ENCODE results near the gene PSENEN.
A peak's percentile ranks its signal among the peaks of the same experiment; 100 is the strongest.

The PSENEN gene

DNA sequence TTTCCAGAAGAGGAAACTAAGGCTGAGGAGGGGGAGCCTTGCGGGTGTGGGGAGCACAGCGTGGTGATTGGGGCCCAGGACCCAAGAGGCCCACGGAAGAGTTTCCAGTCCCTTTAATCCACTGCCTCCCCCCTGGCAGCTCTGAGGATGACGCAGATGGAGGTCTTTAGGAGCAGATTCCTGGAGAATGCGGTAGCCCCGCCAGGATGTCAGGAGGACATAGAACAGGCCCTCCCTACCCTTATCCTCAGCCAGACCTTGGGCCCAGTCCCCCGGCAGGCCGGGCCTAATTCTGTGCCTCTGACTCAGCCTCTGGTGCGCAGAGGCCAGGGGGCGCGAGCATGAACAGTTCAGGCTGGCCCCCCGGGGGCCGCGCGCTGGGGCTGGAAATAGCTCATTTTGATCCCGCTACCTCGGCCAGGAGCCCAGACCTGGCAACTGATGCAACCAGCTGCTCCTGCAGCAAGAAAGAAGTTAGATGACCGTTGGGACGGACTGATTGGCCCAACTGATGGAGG is 11.8 kb downstream of the PSENEN start:
- H3K27ac ChIP-seq (ENCODE audit: low read depth, low read length) = peak overlapping the region; percentile 66
- H2AFZ ChIP-seq (ENCODE audit: low read depth, low read length, severe bottlenecking) = no peak overlapping the region
- no peaks in the 10 kb centered on the region for H3K27me3 ChIP-seq (ENCODE audit: low read length)
- H3K4me3 ChIP-seq (ENCODE audit: insufficient read depth, low read length, poor library complexity, severe bottlenecking) = peak overlapping the region; percentile 69
- TF ChIP-seq, protein P1, sequence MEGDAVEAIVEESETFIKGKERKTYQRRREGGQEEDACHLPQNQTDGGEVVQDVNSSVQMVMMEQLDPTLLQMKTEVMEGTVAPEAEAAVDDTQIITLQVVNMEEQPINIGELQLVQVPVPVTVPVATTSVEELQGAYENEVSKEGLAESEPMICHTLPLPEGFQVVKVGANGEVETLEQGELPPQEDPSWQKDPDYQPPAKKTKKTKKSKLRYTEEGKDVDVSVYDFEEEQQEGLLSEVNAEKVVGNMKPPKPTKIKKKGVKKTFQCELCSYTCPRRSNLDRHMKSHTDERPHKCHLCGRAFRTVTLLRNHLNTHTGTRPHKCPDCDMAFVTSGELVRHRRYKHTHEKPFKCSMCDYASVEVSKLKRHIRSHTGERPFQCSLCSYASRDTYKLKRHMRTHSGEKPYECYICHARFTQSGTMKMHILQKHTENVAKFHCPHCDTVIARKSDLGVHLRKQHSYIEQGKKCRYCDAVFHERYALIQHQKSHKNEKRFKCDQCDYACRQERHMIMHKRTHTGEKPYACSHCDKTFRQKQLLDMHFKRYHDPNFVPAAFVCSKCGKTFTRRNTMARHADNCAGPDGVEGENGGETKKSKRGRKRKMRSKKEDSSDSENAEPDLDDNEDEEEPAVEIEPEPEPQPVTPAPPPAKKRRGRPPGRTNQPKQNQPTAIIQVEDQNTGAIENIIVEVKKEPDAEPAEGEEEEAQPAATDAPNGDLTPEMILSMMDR (IDR thresholded peaks at IDR 0.05; ENCODE audit: insufficient read depth, low read length, poor library complexity, severe bottlenecking) = no peak
- peaks cover 17% of the 10 kb centered on the region for H3K79me2 ChIP-seq (ENCODE audit: insufficient read depth, low read length)
- H3K9me2 ChIP-seq (replicated peaks; ENCODE audit: insufficient read depth, low read length) = no peaks in the 10 kb centered on the region
- H3F3A ChIP-seq (ENCODE audit: insufficient read depth) = no peaks in the 10 kb centered on the region
- no peaks in the 10 kb centered on the region for H3K36me3 ChIP-seq (ENCODE audit: low read length)
- no peaks in the 10 kb centered on the region for H4K20me1 ChIP-seq (ENCODE audit: low read depth, low read length)
- H3K9me3 ChIP-seq (ENCODE audit: insufficient read depth, low read length) = no peaks in the 10 kb centered on the region
- H3K9ac ChIP-seq (ENCODE audit: low read length) = peak overlapping the region; percentile 81
- H3K4me2 ChIP-seq (ENCODE audit: low read depth, low read length, poor library complexity, severe bottlenecking) = peak overlapping the region; percentile 84

DNA sequence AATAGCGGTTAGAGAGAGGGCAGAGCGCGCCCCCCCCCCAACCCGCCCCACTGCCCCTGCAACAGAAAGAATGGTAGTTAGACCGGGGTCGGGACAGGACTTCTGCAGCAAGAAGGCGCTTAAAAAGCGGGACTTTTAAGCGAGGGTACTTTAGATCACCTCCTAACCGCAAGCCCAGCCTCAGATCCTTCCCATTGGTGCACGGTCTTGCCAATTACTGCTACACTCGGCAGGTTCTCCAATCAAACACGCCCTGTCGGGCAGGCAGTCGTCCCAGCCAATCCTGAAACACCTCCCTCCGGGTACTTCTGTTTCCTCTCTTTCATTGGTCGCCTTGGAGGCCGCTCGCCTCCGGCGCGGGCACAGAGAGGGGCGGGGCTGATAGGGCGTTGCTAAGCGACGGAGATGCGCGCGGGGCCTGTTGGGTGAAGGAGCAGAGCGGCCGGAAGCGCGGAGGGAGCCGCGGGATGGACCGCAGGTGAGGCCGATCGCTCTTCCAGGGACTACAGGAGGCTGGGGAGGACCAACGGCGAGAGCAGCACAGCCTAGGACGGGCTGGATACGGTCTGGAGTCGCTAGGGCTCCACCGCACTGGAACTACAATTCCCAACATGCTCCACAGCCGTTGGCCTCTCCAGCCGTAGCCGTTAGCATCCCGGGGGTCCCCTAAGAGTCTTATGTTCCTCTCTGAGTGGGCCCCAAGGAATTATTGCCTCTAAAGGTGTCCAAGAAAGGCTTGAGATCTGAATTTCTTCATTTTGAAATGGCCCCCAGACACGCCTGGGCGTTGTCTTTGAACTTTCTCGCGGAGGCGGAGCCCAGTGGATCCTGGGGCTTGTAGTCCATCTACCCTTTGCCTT is 12.5 kb downstream of the PSENEN start, which contains the start of gene PROSER3:
TSS of gene PROSER3 (plus strand) at position 428 of the 860 bp plus-strand sequence. CDS start at position 468, 40 bp downstream.
- no peaks in the 10 kb centered on the region for H3K9me3 ChIP-seq (ENCODE audit: insufficient read depth, low read length)
- peaks cover 17% of the 10 kb centered on the region for H3K79me2 ChIP-seq (ENCODE audit: insufficient read depth, low read length)
- H3K9me2 ChIP-seq (replicated peaks; ENCODE audit: insufficient read depth, low read length) = no peaks in the 10 kb centered on the region
- peak within 1 kb of the TSS; percentile 90 for H3K9ac ChIP-seq (ENCODE audit: low read length)
- H3K27me3 ChIP-seq (ENCODE audit: low read length) = no peaks in the 10 kb centered on the region
- peak within 1 kb of the TSS; percentile 84 for H3K4me2 ChIP-seq (ENCODE audit: low read depth, low read length, poor library complexity, severe bottlenecking)
- no peaks in the 10 kb centered on the region for H3K36me3 ChIP-seq (ENCODE audit: low read length)
- H2AFZ ChIP-seq (ENCODE audit: low read depth, low read length, severe bottlenecking) = peak within 1 kb of the TSS; percentile 64
- H4K20me1 ChIP-seq (ENCODE audit: low read depth, low read length) = no peaks in the 10 kb centered on the region
- H3K4me3 ChIP-seq (ENCODE audit: insufficient read depth, low read length, poor library complexity, severe bottlenecking) = peak within 1 kb of the TSS; percentile 83
- TF ChIP-seq, protein P1 (IDR thresholded peaks at IDR 0.05; ENCODE audit: insufficient read depth, low read length, poor library complexity, severe bottlenecking) = no peak
- TF ChIP-seq EZH2phosphoT487 (conservative IDR thresholded peaks at IDR 0.05; ENCODE audit: low read length) = no peak
- H3K27ac ChIP-seq (ENCODE audit: low read depth, low read length) = peak within 1 kb of the TSS; percentile 86
- H3F3A ChIP-seq (ENCODE audit: insufficient read depth) = no peaks in the 10 kb centered on the region

DNA sequence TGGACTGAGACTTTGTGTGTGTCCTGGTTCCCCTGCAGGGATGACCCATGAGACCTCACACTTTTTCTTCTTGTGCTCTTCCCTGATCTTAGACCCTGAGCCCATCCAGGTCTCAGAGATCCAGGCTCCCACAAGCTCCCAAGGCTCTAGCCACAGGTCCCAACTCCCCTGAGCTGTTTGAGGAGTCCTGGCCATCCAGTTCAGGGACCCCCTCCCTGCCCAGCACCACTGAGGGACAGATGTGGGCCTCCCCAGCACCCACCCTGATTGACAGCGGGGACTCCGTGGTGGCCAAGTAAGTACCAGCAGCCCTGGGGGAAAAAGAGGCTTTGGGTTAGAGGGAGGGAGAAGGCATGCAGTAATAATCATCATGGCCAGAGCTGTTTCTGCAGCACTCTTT is 14.2 kb downstream of the PSENEN start:
- Histone ChIP-seq H4K20me1 (ENCODE audit: low read depth, low read length) (no peaks in the 10 kb centered on the region), H3F3A (ENCODE audit: insufficient read depth) (no peaks in the 10 kb centered on the region), H2AFZ (ENCODE audit: low read depth, low read length, severe bottlenecking) (no peak overlapping the region), H3K36me3 (ENCODE audit: low read length) (no peaks in the 10 kb centered on the region), H3K9me2 (replicated peaks; ENCODE audit: insufficient read depth, low read length) (no peaks in the 10 kb centered on the region), H3K27me3 (ENCODE audit: low read length) (no peaks in the 10 kb centered on the region), H3K79me2 (ENCODE audit: insufficient read depth, low read length) (peaks cover 17% of the 10 kb centered on the region), H3K9ac (ENCODE audit: low read length) (no peak overlapping the region), H3K4me3 (ENCODE audit: insufficient read depth, low read length, poor library complexity, severe bottlenecking) (no peak overlapping the region), H3K9me3 (ENCODE audit: insufficient read depth, low read length) (no peaks in the 10 kb centered on the region), H3K27ac (ENCODE audit: low read depth, low read length) (no peak overlapping the region), H3K4me2 (ENCODE audit: low read depth, low read length, poor library complexity, severe bottlenecking) (peak overlapping the region; percentile 62)
- TF ChIP-seq, protein P1 (IDR thresholded peaks at IDR 0.05; ENCODE audit: insufficient read depth, low read length, poor library complexity, severe bottlenecking) = no peak
- TF ChIP-seq EZH2phosphoT487 (conservative IDR thresholded peaks at IDR 0.05; ENCODE audit: low read length) = no peak
